ENCODE data around the gene TMEM143.

DNA sequence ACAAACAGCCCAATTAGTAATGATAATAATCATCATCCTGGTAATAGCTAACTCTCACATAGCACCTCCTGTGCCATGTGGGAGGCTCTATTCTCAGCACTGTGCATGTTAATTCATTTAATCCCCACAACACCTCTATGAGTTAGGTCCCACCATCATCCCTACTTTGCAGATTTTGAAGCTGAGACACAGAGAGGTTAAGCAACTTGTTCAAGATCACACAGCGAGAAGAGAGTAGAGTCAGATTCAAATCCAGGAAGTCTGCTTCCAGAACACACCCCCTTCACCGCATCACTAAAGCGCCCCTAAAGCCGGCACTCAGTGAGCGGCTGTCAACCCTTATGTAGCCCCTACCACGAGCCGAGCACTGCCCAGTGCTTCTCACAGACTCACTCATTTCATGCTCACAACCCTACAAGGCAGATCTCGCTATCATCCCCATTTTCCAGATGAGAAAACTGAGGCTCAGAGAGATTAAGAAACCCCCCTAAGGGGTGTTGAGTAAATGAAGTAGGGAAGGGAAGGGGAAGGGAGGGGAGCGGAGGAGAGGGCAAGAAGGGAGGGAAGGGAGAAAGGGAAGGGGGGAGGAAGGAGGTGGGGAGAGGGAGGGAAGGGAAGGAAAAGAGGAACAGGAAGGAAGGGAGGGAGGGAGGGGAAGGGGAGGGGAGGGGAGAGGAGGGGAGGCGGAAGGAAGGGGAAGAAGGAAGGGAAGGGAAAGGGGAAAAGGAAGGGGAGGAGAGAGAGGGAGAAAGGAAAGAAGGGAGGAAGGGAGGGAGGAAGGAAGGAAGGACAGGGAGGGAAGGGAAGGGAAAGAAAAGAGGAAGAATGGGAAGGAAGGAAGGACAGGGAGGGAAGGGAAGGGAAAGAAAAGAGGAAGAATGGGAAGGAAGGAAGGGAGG is 22.0 kb downstream of the TMEM143 start:
- TF ChIP-seq, protein P1, sequence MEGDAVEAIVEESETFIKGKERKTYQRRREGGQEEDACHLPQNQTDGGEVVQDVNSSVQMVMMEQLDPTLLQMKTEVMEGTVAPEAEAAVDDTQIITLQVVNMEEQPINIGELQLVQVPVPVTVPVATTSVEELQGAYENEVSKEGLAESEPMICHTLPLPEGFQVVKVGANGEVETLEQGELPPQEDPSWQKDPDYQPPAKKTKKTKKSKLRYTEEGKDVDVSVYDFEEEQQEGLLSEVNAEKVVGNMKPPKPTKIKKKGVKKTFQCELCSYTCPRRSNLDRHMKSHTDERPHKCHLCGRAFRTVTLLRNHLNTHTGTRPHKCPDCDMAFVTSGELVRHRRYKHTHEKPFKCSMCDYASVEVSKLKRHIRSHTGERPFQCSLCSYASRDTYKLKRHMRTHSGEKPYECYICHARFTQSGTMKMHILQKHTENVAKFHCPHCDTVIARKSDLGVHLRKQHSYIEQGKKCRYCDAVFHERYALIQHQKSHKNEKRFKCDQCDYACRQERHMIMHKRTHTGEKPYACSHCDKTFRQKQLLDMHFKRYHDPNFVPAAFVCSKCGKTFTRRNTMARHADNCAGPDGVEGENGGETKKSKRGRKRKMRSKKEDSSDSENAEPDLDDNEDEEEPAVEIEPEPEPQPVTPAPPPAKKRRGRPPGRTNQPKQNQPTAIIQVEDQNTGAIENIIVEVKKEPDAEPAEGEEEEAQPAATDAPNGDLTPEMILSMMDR (IDR thresholded peaks at IDR 0.05; ENCODE audit: borderline replicate concordance, extremely low read depth, low read length, poor library complexity, severe bottlenecking): no peak
- no peak for TF ChIP-seq EZH2 (IDR thresholded peaks at IDR 0.05; ENCODE audit: borderline replicate concordance, low read depth, low read length, severe bottlenecking)

All from DND-41 (cell line).